Measurements from ENCODE around the gene TERT.
"Not testable (repeated sequence)": the region's sequence is repeated elsewhere in the genome, so short reads cannot be mapped to it uniquely, and the experiment has no call there.

The TERT gene

DNA sequence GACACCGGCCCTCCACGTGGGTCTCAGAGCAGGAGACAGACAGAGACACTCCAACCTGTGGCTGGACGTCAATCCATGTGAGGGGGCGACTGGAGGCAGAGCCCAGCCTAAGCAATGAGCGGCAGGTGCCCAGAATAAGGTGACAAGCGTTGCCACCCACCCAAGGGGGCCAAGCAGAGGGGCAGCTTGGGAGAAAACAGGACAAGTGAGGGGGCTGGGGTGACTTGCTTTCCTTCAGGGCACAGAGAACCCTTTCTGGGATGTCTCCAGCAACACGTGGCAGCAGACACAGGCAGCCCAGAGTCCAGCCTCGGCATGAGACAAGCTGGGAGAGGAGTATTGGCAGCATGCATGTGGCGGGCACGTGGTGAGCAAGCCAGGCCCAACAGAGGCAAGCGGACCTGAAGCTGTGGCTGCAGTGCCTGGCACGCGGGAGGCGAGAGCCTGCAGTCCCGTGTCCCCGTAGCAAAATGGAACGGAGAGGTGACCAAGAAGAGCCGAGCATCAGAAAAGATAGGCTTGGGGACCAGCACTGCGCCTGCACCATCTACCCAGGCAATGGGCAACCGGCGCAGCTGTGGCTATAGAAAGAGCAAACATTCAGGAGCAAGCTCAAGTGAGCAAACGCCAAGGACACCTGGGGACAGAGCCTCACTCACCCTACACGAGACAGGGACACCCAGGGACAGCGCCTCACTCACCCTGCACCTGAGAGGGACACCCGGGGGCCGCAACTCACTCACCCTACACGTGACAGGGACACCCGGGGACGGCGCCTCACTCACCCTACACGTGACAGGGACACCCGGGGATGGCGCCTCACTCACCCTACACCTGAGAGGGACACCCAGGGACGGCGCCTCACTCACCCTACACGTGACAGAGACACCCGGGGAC, 6.2 kb downstream of the TERT start:
- Histone ChIP-seq H3K9ac (ENCODE audit: low read length) (no peak overlapping the region), H3K9me3 (ENCODE audit: low read length) (no peaks in the 10 kb centered on the region), H3K4me1 (ENCODE audit: insufficient read depth, low read length) (no peaks in the 10 kb centered on the region), H3K27me3 (ENCODE audit: control insufficient read depth in 1 of 2, insufficient read depth in 2 of 2, low read length in 2 of 2) (peaks cover 0 to 5% of the 10 kb centered on the region in 2 donors), H3K36me3 (ENCODE audit: insufficient read depth, low read length) (no peaks in the 10 kb centered on the region), H3K4me3 (ENCODE audit: low read depth in 1 of 2, low read length in 2 of 2) (no peak overlapping the region), H3K27ac (ENCODE audit: low read depth, low read length) (no peak overlapping the region)

DNA sequence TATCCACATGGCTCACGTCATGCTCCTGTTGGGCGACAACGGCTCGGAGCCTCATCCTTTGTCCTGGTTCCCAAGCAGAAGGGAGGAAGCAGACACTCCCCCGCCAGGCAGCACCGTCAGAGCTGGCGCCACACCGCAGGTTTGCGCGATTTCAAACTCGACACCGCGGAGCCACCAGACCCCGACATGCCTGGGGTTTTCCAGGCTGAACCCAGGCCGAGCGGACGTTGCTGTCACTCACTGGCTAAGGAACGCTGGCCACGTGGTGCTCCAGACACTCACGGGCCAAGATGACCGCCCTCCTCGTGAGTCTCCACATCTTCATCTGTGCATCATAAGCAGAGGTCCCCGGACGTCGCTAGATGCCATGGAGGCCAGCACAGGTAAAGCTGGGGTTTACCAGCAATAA, 9.0 kb downstream of the TERT start:
- Histone ChIP-seq H3K36me3 (ENCODE audit: insufficient read depth, low read length) (no peaks in the 10 kb centered on the region), H3K9me3 (ENCODE audit: low read length) (no peaks in the 10 kb centered on the region), H3K27me3 (ENCODE audit: control insufficient read depth in 1 of 2, insufficient read depth in 2 of 2, low read length in 2 of 2) (no peaks in the 10 kb centered on the region), H3K9ac (ENCODE audit: low read length) (no peak overlapping the region), H3K27ac (ENCODE audit: low read depth, low read length) (no peak overlapping the region), H3K4me1 (ENCODE audit: insufficient read depth, low read length) (no peaks in the 10 kb centered on the region), H3K4me3 (ENCODE audit: low read depth in 1 of 2, low read length in 2 of 2) (no peak overlapping the region)

- no peaks in the 10 kb centered on the region for H3K4me1 ChIP-seq (ENCODE audit: insufficient read depth, low read length)
- no peaks in the 10 kb centered on the region for H3K27me3 ChIP-seq (ENCODE audit: control insufficient read depth in 1 of 2, insufficient read depth in 2 of 2, low read length in 2 of 2)
- no peak overlapping the region for H3K9ac ChIP-seq (ENCODE audit: low read length)
- H3K27ac ChIP-seq (ENCODE audit: low read depth, low read length): no peak overlapping the region
- no peaks in the 10 kb centered on the region for H3K9me3 ChIP-seq (ENCODE audit: low read length)
- H3K4me3 ChIP-seq (ENCODE audit: low read depth in 1 of 2, low read length in 2 of 2): no peak overlapping the region
- no peaks in the 10 kb centered on the region for H3K36me3 ChIP-seq (ENCODE audit: insufficient read depth, low read length)
These were observed 9.7 kb downstream of the TERT start for GRCh38 chr5:1285141-1285540.

DNA sequence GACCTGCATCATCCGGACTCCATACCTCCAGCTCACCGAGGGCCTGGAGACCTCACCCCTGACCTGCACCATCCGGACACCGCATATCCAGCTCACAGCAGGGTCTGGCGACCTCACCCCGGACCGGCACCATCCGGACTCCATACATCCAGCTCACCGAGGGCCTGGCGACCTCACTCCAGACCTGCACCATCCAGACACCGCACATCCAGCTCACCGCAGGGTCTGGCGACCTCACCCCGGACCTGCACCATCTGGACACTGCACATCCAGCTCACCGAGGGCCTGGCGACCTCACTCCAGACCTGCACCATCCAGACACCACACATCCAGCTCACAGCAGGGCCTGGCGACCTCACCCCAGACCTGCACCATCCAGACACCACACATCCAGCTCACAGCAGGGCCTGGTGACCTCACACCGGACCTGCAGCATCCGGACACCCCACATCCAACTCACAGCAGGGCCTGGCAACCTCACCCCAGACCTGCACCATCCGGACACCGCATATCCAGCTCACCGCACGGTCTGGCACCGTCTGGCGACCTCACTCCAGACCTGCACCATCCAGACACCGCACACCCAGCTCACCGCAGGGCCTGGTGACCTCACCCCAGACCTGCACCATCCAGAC, 10.4 kb downstream of the TERT start:
- not testable (repeated sequence) for H3K27me3 ChIP-seq (ENCODE audit: control insufficient read depth in 1 of 2, insufficient read depth in 2 of 2, low read length in 2 of 2); H3K4me1 ChIP-seq (ENCODE audit: insufficient read depth, low read length); H3K36me3 ChIP-seq (ENCODE audit: insufficient read depth, low read length); H3K27ac ChIP-seq (ENCODE audit: low read depth, low read length); H3K4me3 ChIP-seq (ENCODE audit: low read depth in 1 of 2, low read length in 2 of 2); H3K9me3 ChIP-seq (ENCODE audit: low read length); H3K9ac ChIP-seq (ENCODE audit: low read length)

DNA sequence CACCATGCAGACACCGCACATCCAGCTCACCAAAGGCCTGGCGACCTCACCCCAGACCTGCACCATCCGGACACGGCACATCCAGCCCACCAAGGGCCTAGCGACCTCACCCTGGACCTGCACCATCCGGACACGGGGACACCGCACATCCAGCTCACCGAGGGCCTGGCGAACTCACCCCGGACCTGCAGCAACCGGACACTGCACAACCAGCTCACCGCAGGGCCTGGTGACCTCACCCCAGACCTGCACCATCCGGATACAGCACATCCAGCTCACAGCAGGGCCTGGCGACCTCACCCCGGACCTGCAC, 11.2 kb downstream of the TERT start:
- H3K27me3 ChIP-seq (ENCODE audit: control insufficient read depth in 1 of 2, insufficient read depth in 2 of 2, low read length in 2 of 2); H3K27ac ChIP-seq (ENCODE audit: low read depth, low read length); H3K4me3 ChIP-seq (ENCODE audit: low read depth in 1 of 2, low read length in 2 of 2); H3K9ac ChIP-seq (ENCODE audit: low read length); H3K4me1 ChIP-seq (ENCODE audit: insufficient read depth, low read length); H3K9me3 ChIP-seq (ENCODE audit: low read length); H3K36me3 ChIP-seq (ENCODE audit: insufficient read depth, low read length): not testable (repeated sequence)

- not testable (repeated sequence) for H3K9ac ChIP-seq (ENCODE audit: low read length); H3K27ac ChIP-seq (ENCODE audit: low read depth, low read length); H3K4me3 ChIP-seq (ENCODE audit: low read depth in 1 of 2, low read length in 2 of 2); H3K4me1 ChIP-seq (ENCODE audit: insufficient read depth, low read length); H3K9me3 ChIP-seq (ENCODE audit: low read length); H3K27me3 ChIP-seq (ENCODE audit: control insufficient read depth in 1 of 2, insufficient read depth in 2 of 2, low read length in 2 of 2); H3K36me3 ChIP-seq (ENCODE audit: insufficient read depth, low read length)
These were observed 11.7 kb downstream of the TERT start for GRCh38 chr5:1282993-1283728.

DNA sequence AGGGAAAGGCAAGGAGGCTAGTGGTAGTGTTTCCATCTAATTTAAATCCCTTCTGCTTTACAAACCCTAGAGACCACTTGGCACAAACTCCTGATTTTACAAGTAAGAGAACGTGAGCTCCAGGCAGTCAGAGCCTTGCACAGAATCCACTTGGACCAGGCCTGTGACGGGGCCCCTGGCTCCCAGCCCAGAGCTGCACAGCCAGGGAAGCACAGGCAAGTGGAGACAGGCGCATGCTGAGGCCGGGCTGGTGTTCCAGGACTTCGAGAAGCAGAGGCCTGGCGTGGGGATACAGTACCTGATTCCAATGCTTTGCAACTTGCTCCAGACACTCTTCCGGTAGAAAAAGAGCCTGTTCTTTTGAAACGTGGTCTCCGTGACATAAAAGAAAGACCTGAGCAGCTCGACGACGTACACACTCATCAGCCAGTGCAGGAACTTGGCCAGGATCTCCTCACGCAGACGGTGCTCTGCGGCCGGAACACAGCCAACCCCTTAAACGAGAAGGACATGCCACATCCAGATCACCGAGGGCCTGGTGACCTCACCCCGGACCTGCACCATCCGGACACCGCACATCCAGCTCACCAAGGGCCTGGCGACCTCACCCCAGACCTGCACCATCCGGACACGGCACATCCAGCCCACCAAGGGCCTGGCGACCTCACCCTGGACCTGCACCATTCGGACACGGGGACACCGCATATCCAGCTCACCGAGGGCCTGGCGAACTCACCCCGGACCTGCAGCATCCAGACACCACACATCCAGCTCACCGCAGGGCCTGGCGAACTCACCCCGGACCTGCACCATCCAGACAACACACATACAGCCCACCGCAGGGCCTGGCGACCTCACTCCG, 12.5 kb downstream of the TERT start:
- Histone ChIP-seq H3K36me3 (ENCODE audit: insufficient read depth, low read length) (no peaks in the 10 kb centered on the region), H3K4me3 (ENCODE audit: low read depth in 1 of 2, low read length in 2 of 2) (no peak overlapping the region), H3K9ac (ENCODE audit: low read length) (no peak overlapping the region), H3K27me3 (ENCODE audit: control insufficient read depth in 1 of 2, insufficient read depth in 2 of 2, low read length in 2 of 2) (no peaks in the 10 kb centered on the region), H3K27ac (ENCODE audit: low read depth, low read length) (no peak overlapping the region), H3K4me1 (ENCODE audit: insufficient read depth, low read length) (no peaks in the 10 kb centered on the region), H3K9me3 (ENCODE audit: low read length) (no peaks in the 10 kb centered on the region)

GRCh38 chr5:1281038-1281882, 13.6 kb downstream of the TERT start:
- no peaks in the 10 kb centered on the region for H3K4me1 ChIP-seq (ENCODE audit: insufficient read depth, low read length)
- H3K27ac ChIP-seq (ENCODE audit: low read depth, low read length): no peak overlapping the region
- no peaks in the 10 kb centered on the region for H3K9me3 ChIP-seq (ENCODE audit: low read length)
- H3K4me3 ChIP-seq (ENCODE audit: low read depth in 1 of 2, low read length in 2 of 2): no peak overlapping the region
- no peak overlapping the region for H3K9ac ChIP-seq (ENCODE audit: low read length)
- H3K36me3 ChIP-seq (ENCODE audit: insufficient read depth, low read length): no peaks in the 10 kb centered on the region
- no peaks in the 10 kb centered on the region for H3K27me3 ChIP-seq (ENCODE audit: control insufficient read depth in 1 of 2, insufficient read depth in 2 of 2, low read length in 2 of 2)

DNA sequence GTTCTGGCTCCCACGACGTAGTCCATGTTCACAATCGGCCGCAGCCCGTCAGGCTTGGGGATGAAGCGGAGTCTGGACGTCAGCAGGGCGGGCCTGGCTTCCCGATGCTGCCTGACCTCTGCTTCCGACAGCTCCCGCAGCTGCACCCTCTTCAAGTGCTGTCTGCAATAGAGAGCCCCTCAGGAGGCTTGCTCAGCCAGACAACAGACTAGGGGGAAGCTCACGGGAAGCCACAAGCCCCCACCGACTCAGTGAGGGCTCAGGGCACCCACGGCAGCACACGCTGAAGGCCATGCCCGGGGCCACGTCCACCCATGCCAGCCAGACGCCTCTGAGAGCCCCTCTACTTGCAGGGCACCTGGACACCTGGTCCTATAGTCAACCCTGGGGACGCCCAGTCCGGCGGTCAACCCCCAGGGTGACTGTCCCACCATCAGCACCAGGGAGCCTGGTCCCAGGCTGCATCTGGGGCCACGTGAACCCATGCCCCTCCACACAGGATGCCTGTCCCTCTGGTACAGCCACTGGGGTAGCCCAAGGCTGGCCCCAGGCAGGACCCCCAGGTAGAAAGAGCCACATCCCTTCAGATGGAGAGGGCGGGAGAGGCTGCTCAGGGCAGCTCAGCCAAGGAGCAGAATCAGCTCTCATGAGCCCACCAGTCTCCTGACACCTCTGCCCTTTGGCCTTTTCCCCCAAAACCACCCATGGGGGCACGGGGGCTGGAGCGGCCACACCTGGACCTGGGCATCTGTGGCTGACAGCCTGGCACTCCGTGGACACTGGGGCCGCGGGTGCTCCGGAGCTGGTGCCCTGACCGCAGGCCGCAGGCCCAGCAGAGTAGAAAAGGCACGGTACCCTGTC, 14.5 kb downstream of the TERT start:
- Histone ChIP-seq H3K4me1 (ENCODE audit: insufficient read depth, low read length) (no peaks in the 10 kb centered on the region), H3K27me3 (ENCODE audit: control insufficient read depth in 1 of 2, insufficient read depth in 2 of 2, low read length in 2 of 2) (no peaks in the 10 kb centered on the region), H3K27ac (ENCODE audit: low read depth, low read length) (no peak overlapping the region), H3K9me3 (ENCODE audit: low read length) (no peaks in the 10 kb centered on the region), H3K4me3 (ENCODE audit: low read depth in 1 of 2, low read length in 2 of 2) (no peak overlapping the region), H3K9ac (ENCODE audit: low read length) (no peak overlapping the region), H3K36me3 (ENCODE audit: insufficient read depth, low read length) (no peaks in the 10 kb centered on the region)

Measured in muscle layer of colon (tissue), 2 donors.